ENCODE results near the gene BCKDHA.
A peak's percentile ranks its signal among the peaks of the same experiment; 100 is the strongest.
"Not testable (repeated sequence)": the region's sequence is repeated elsewhere in the genome, so short reads cannot be mapped to it uniquely, and the experiment has no call there.

BCKDHA gene

DNA sequence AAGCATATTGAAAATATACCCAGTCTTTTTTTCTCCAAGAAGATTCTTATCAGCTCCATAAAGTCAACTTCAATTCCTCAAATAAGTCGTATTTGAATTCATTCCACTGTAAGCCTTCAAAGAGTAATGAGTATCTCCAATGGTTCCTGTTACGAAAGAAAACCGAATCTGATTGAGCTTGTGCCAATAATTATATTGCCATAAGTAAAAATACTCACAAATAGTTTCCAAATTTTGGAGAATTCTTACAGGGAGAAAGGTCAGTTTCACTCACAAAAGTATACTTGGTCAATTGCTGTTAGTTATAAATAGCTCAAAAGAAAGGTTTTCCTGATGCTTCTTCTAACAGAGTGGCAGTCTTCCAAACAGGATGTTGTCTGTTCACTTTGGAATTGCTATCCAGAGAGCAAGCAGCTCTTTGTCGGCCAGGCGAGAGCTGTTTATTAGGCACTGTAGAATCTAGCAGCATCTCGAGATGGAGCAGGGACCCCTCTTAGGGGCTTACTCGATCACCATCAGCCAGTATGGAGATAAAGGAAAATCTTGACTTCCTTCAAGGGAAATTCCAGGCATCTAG is 58.8 kb downstream of the BCKDHA start:
- H3K27me3 ChIP-seq (ENCODE audit: insufficient read depth, poor library complexity, severe bottlenecking), result peaks cover 14% of the 10 kb centered on the region
- DNase-seq (ENCODE audit: low read depth in 1 of 2, low spot score in 1 of 2), result no peak
- no peak overlapping the region for H3K27ac ChIP-seq (replicated peaks)
- H3K4me3 ChIP-seq (replicated peaks; ENCODE audit: insufficient read depth, low read length), result no peak overlapping the region
- TF ChIP-seq POLR2AphosphoS5 (IDR thresholded peaks at IDR 0.05; ENCODE audit: low read depth), result no peak
- TF ChIP-seq, protein P1, sequence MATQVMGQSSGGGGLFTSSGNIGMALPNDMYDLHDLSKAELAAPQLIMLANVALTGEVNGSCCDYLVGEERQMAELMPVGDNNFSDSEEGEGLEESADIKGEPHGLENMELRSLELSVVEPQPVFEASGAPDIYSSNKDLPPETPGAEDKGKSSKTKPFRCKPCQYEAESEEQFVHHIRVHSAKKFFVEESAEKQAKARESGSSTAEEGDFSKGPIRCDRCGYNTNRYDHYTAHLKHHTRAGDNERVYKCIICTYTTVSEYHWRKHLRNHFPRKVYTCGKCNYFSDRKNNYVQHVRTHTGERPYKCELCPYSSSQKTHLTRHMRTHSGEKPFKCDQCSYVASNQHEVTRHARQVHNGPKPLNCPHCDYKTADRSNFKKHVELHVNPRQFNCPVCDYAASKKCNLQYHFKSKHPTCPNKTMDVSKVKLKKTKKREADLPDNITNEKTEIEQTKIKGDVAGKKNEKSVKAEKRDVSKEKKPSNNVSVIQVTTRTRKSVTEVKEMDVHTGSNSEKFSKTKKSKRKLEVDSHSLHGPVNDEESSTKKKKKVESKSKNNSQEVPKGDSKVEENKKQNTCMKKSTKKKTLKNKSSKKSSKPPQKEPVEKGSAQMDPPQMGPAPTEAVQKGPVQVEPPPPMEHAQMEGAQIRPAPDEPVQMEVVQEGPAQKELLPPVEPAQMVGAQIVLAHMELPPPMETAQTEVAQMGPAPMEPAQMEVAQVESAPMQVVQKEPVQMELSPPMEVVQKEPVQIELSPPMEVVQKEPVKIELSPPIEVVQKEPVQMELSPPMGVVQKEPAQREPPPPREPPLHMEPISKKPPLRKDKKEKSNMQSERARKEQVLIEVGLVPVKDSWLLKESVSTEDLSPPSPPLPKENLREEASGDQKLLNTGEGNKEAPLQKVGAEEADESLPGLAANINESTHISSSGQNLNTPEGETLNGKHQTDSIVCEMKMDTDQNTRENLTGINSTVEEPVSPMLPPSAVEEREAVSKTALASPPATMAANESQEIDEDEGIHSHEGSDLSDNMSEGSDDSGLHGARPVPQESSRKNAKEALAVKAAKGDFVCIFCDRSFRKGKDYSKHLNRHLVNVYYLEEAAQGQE (IDR thresholded peaks at IDR 0.05; ENCODE audit: insufficient replicate concordance, low read depth), result no peak
- TF ChIP-seq, protein P2, sequence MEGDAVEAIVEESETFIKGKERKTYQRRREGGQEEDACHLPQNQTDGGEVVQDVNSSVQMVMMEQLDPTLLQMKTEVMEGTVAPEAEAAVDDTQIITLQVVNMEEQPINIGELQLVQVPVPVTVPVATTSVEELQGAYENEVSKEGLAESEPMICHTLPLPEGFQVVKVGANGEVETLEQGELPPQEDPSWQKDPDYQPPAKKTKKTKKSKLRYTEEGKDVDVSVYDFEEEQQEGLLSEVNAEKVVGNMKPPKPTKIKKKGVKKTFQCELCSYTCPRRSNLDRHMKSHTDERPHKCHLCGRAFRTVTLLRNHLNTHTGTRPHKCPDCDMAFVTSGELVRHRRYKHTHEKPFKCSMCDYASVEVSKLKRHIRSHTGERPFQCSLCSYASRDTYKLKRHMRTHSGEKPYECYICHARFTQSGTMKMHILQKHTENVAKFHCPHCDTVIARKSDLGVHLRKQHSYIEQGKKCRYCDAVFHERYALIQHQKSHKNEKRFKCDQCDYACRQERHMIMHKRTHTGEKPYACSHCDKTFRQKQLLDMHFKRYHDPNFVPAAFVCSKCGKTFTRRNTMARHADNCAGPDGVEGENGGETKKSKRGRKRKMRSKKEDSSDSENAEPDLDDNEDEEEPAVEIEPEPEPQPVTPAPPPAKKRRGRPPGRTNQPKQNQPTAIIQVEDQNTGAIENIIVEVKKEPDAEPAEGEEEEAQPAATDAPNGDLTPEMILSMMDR (IDR thresholded peaks at IDR 0.05; ENCODE audit: insufficient read depth, low read length), result no peak
- no peak for TF ChIP-seq SPI1 (IDR thresholded peaks at IDR 0.05; ENCODE audit: borderline replicate concordance, low read depth)
- TF ChIP-seq GABPA (IDR thresholded peaks at IDR 0.05; ENCODE audit: low read depth), result no peak

DNA sequence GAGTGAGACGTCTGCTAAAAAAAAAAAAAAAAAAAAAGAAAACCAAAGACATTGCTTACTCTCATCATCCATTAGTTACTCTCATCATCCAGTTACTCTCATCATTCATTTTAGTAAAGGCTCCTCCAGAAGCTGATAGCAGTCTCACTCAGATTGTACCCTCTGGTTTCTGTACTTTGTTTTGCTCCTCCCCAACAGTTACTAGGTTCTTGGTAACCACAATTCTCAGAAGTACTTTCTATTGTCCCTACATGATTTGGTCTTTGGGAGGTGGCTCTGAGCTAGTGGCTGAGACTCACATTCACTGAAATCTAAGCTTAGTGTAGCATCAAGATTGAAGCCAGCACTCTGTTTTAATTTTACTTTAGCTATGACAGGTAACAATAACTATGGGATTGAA is 59.6 kb downstream of the BCKDHA start:
- peaks cover 14% of the 10 kb centered on the region for H3K27me3 ChIP-seq (ENCODE audit: insufficient read depth, poor library complexity, severe bottlenecking)
- H3K4me3 ChIP-seq (replicated peaks; ENCODE audit: insufficient read depth, low read length), result no peak overlapping the region
- TF ChIP-seq POLR2AphosphoS5 (IDR thresholded peaks at IDR 0.05; ENCODE audit: low read depth) (no peak), GABPA (IDR thresholded peaks at IDR 0.05; ENCODE audit: low read depth) (no peak), SPI1 (IDR thresholded peaks at IDR 0.05; ENCODE audit: borderline replicate concordance, low read depth) (no peak)
- TF ChIP-seq, protein P2 (IDR thresholded peaks at IDR 0.05; ENCODE audit: insufficient read depth, low read length), result no peak
- TF ChIP-seq, protein P1 (IDR thresholded peaks at IDR 0.05; ENCODE audit: insufficient replicate concordance, low read depth), result no peak
- no peak overlapping the region for H3K27ac ChIP-seq (replicated peaks)
- DNase-seq (ENCODE audit: low read depth in 1 of 2, low spot score in 1 of 2), result no peak

DNA sequence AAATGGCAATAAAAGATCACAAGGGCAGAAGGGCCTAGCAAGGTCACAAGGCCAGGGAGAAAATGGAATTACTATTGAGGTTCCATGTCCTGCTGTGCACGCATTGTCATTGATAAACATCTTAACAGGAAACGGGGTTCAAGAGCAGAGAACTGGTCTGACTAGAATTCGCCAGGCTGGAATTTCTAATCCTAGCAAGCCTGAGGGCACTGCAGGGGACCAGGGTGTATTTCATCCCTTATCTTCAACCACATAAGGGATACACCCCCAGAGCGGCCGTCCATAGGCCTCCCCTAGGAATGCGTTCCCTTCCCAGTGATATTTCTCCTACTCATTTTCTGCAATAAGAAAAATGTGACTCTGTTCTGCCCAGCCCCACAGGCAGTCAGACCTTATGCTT is 64.9 kb downstream of the BCKDHA start:
- Histone ChIP-seq H3K4me3 (replicated peaks; ENCODE audit: insufficient read depth, low read length) (no peak overlapping the region), H3K27me3 (ENCODE audit: insufficient read depth, poor library complexity, severe bottlenecking) (peaks cover 7% of the 10 kb centered on the region), H3K27ac (replicated peaks) (no peak overlapping the region)
- no peak for DNase-seq (ENCODE audit: low read depth in 1 of 2, low spot score in 1 of 2)
- TF ChIP-seq, protein P1 (IDR thresholded peaks at IDR 0.05; ENCODE audit: insufficient replicate concordance, low read depth), result no peak
- TF ChIP-seq GABPA (IDR thresholded peaks at IDR 0.05; ENCODE audit: low read depth) (no peak), SPI1 (IDR thresholded peaks at IDR 0.05; ENCODE audit: borderline replicate concordance, low read depth) (no peak), POLR2AphosphoS5 (IDR thresholded peaks at IDR 0.05; ENCODE audit: low read depth) (no peak)
- TF ChIP-seq, protein P2 (IDR thresholded peaks at IDR 0.05; ENCODE audit: insufficient read depth, low read length), result no peak

DNA sequence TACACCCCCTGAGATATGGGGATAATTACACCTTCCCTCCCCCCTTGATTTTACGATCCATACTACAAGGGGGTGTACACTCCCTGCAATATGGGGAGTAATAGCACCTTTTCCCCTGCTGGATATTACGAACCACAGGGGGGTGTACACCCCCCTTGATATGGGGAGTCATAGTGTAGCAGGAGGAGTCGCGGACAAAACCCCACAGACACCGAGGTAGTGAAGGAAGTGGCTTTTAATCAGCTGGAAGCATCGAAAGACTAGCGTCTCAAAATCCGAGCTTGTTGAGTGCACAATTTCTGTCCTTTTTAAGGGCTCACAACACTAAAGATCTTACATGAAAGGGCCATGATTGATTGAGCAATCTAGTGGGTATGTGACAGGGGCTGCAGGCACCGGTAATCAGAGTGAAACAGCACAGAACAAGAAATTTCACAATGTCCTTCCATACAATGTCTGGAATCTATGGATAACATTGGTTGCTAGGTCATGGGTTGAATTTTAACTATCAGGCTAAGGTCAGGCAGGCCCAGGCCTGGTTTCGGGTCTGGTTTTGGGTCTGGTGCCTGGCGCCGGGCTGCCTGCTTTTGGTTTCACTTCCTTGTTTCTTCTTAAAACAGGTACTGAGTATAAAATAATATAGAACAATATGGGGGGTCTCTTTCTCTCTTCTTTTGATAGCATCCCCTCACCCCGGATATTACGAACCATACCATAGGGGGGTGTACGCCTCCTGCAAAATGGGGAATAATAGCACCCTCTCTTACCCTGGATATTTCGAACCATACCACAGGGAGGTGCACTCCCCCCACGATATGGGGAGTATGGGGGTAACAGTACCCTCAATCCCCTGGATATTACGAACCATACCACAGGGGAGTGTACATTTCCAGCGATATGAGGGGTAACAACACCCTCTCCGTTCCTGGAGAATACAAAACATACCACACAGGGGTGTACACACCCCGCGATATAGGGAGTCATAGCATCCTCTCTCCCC is 65.9 kb downstream of the BCKDHA start:
- peak in 1 of 2 experiments; percentile 35 for DNase-seq (ENCODE audit: low read depth in 1 of 2, low spot score in 1 of 2)
- H3K27ac ChIP-seq (replicated peaks); H3K27me3 ChIP-seq (ENCODE audit: insufficient read depth, poor library complexity, severe bottlenecking); H3K4me3 ChIP-seq (replicated peaks; ENCODE audit: insufficient read depth, low read length): not testable (repeated sequence)
